Neural cell (in vitro differentiated cells): ENCODE data around the gene ADAR. TPM values are rescaled to one million over a fixed set of nuclear protein-coding genes. Genes with fewer than 3 reads are reported as not detected.
A peak's percentile ranks its signal among the peaks of the same experiment; 100 is the strongest.

Experiments used
- H2AFZ ChIP-seq: fragments of 200-600, 300-800 bp; sonication (generic), shearing (Covaris generic); 2 replicates; pipeline ENCODE4 v1.6.0; 2014; ENCODE audit warnings: low read depth, mild to moderate bottlenecking, antibody characterized with exemption, low read length, moderate library complexity
- H3F3A ChIP-seq: fragments of 200-600 bp; shearing (Covaris generic); 2 replicates; pipeline ENCODE4 v1.6.1; 2016; ENCODE audit warnings: mild to moderate bottlenecking, moderate library complexity, mixed read lengths, antibody characterized with exemption, low read length; ENCODE audit not compliant: insufficient read depth, poor library complexity, severe bottlenecking
- H3K27ac ChIP-seq: fragments of 200-600, 300-800 bp; sonication (generic), shearing (Covaris generic); 2 replicates; pipeline ENCODE4 v1.5.1; 2014; ENCODE audit warnings: mild to moderate bottlenecking, low read length, moderate library complexity
- H3K27me3 ChIP-seq: fragments of 300-800, 200-600 bp; sonication (generic), shearing (Covaris generic); 2 replicates; pipeline ENCODE4 v1.6.0; 2014; ENCODE audit warnings: mild to moderate bottlenecking, low read depth, low read length, moderate library complexity; ENCODE audit not compliant: insufficient read depth
- H3K36me3 ChIP-seq: fragments of 300-800, 200-600 bp; sonication (generic), shearing (Covaris generic); 2 replicates; pipeline ENCODE4 v1.5.1; 2014; ENCODE audit warnings: mild to moderate bottlenecking, antibody characterized with exemption, low read length, moderate library complexity; ENCODE audit not compliant: insufficient read depth
- H3K4me2 ChIP-seq: fragments of 300-800, 200-600 bp; sonication (generic), shearing (Covaris generic); 2 replicates; pipeline ENCODE4 v1.6.0; 2014; ENCODE audit warnings: mild to moderate bottlenecking, low read length
- H3K4me3 ChIP-seq: fragments of 300-800, 200-600 bp; sonication (generic), shearing (Covaris generic); 2 replicates; pipeline ENCODE4 v1.5.1; 2014; ENCODE audit warnings: mild to moderate bottlenecking, low read length, moderate library complexity
- H3K79me2 ChIP-seq: fragments of 200-600 bp; shearing (Covaris generic); replicated peaks from 2 replicates; pipeline ENCODE4 v1.6.0; 2014; ENCODE audit warnings: mild to moderate bottlenecking, low read length, moderate library complexity; ENCODE audit not compliant: insufficient read depth
- H3K9ac ChIP-seq: fragments of 300-800, 200-600 bp; sonication (generic), shearing (Covaris generic); 2 replicates; pipeline ENCODE4 v1.6.1; 2016; ENCODE audit warnings: mild to moderate bottlenecking, low read length, mixed read lengths
- H3K9me2 ChIP-seq: fragments of 200-600 bp; shearing (Covaris generic); 2 replicates; pipeline ENCODE4 v1.6.1; 2016; ENCODE audit warnings: mild to moderate bottlenecking, low read length, mixed read lengths; ENCODE audit not compliant: insufficient read depth
- H3K9me3 ChIP-seq: fragments of 200-600, 300-800 bp; sonication (generic), shearing (Covaris generic); 2 replicates; pipeline ENCODE4 v1.6.1; 2016; ENCODE audit warnings: mild to moderate bottlenecking, mixed run types, low read length, moderate library complexity, mixed read lengths
- H4K20me1 ChIP-seq: fragments of 200-600 bp; shearing (Covaris generic); 2 replicates; pipeline ENCODE4 v1.6.1; 2016; ENCODE audit warnings: mild to moderate bottlenecking, mixed run types; ENCODE audit not compliant: insufficient read depth
- CTCF ChIP-seq: fragments of 450-650 bp; IDR thresholded peaks from 2 replicates; pipeline ENCODE4 v1.5.1; 2014; ENCODE audit warnings: antibody characterized with exemption, mild to moderate bottlenecking, moderate library complexity; ENCODE audit not compliant: poor library complexity, severe bottlenecking
- EP300 ChIP-seq: fragments of 450-650 bp; conservative IDR thresholded peaks from 2 replicates; pipeline ENCODE4 v1.6.1; 2014; ENCODE audit warnings: antibody characterized with exemption, mild to moderate bottlenecking, moderate library complexity; ENCODE audit not compliant: poor library complexity, severe bottlenecking
- EZH2 ChIP-seq: fragments of 200-600, 300-800 bp; shearing (Covaris generic), sonication (generic); IDR thresholded peaks from 2 replicates; pipeline ENCODE4 v1.6.1; 2014; ENCODE audit warnings: antibody characterized with exemption, low read length, borderline replicate concordance, mild to moderate bottlenecking; ENCODE audit not compliant: insufficient read depth, poor library complexity, severe bottlenecking
- MXI1 ChIP-seq: fragments of 450-650 bp; conservative IDR thresholded peaks from 2 replicates; pipeline ENCODE4 v1.6.1; 2014; ENCODE audit warnings: antibody characterized with exemption, mild to moderate bottlenecking; ENCODE audit not compliant: poor library complexity, severe bottlenecking
- POLR2AphosphoS5 ChIP-seq: IDR thresholded peaks from 2 replicates; pipeline ENCODE4 v1.6.1; 2012
- RAD21 ChIP-seq: fragments of 450-650 bp; conservative IDR thresholded peaks from 2 replicates; pipeline ENCODE4 v1.6.1; 2014; ENCODE audit warnings: antibody characterized with exemption, mild to moderate bottlenecking, moderate library complexity
- REST ChIP-seq: IDR thresholded peaks from 2 replicates; pipeline ENCODE4 v1.6.1; 2012; ENCODE audit warnings: borderline replicate concordance
- SMC3 ChIP-seq: fragments of 450-650 bp; conservative IDR thresholded peaks from 2 replicates; pipeline ENCODE4 v1.6.1; 2014; ENCODE audit warnings: antibody characterized with exemption, mild to moderate bottlenecking, moderate library complexity; ENCODE audit not compliant: poor library complexity
- TAF1 ChIP-seq: IDR thresholded peaks from 2 replicates; pipeline ENCODE4 v1.6.1; 2012; ENCODE audit warnings: low read depth
- polyA plus RNA-seq: library from polyadenylated mRNA; depleted of rRNA; stranded (reverse); fragments of >200 nt; gene quantifications from 2 replicates; pipeline ENCODE4 v1.2.3, GENCODE V29; 2014

Gene ADAR
- polyA plus RNA-seq, 1 donor from 2014 or later = 51.4 TPM

GRCh38 chr1:154557248-154557938 lies 50.6 kb downstream of the ADAR start:
- no peaks in the 10 kb centered on the region for H3K27me3 ChIP-seq
- peak overlapping the region; percentile 86 for H3K9ac ChIP-seq
- TF ChIP-seq RAD21 (no peak), SMC3 (peak; percentile 10), MXI1 (no peak), TAF1 (no peak), EP300 (no peak)
- peaks cover 5% of the 10 kb centered on the region for H3K36me3 ChIP-seq
- peaks cover 27% of the 10 kb centered on the region for H3K79me2 ChIP-seq
- H4K20me1 ChIP-seq = no peaks in the 10 kb centered on the region
- peak overlapping the region; percentile 99 for H3K4me2 ChIP-seq
- no peaks in the 10 kb centered on the region for H3F3A ChIP-seq
- peak overlapping the region; percentile 65 for H3K27ac ChIP-seq
- no peaks in the 10 kb centered on the region for H3K9me3 ChIP-seq
- H3K9me2 ChIP-seq = no peaks in the 10 kb centered on the region
- peak overlapping the region; percentile 33 for H2AFZ ChIP-seq
- peak overlapping the region; percentile 97 for H3K4me3 ChIP-seq

- H4K20me1 ChIP-seq = no peaks in the 10 kb centered on the region
- peak overlapping the region; percentile 97 for H3K4me3 ChIP-seq
- H3K27ac ChIP-seq = no peak overlapping the region
- H3K79me2 ChIP-seq = peaks cover 27% of the 10 kb centered on the region
- H3K9me2 ChIP-seq = no peaks in the 10 kb centered on the region
- no peaks in the 10 kb centered on the region for H3K9me3 ChIP-seq
- H3K9ac ChIP-seq = peak overlapping the region; percentile 86
- no peak overlapping the region for H2AFZ ChIP-seq
- H3K27me3 ChIP-seq = no peaks in the 10 kb centered on the region
- TF ChIP-seq REST (no peak), RAD21 (no peak), MXI1 (no peak), TAF1 (no peak)
- peak overlapping the region; percentile 99 for H3K4me2 ChIP-seq
- no peaks in the 10 kb centered on the region for H3F3A ChIP-seq
- peaks cover 5% of the 10 kb centered on the region for H3K36me3 ChIP-seq
Measured at GRCh38 chr1:154556422-154556821, 51.6 kb downstream of the ADAR start.

- H3K9me3 ChIP-seq = no peaks in the 10 kb centered on the region
- no peak overlapping the region for H3K9ac ChIP-seq
- peaks cover 27% of the 10 kb centered on the region for H3K79me2 ChIP-seq
- H3K36me3 ChIP-seq = peaks cover 5% of the 10 kb centered on the region
- H2AFZ ChIP-seq = no peak overlapping the region
- no peak overlapping the region for H3K4me2 ChIP-seq
- H3F3A ChIP-seq = no peaks in the 10 kb centered on the region
- no peaks in the 10 kb centered on the region for H4K20me1 ChIP-seq
- H3K4me3 ChIP-seq = no peak overlapping the region
- H3K9me2 ChIP-seq = no peaks in the 10 kb centered on the region
- H3K27ac ChIP-seq = no peak overlapping the region
- no peak for TF ChIP-seq TAF1
- TF ChIP-seq MXI1 = no peak
- TF ChIP-seq RAD21 = no peak
- no peak for TF ChIP-seq POLR2AphosphoS5
- no peak for TF ChIP-seq SMC3
- no peak for TF ChIP-seq REST
- no peak for TF ChIP-seq EP300
- TF ChIP-seq EZH2 = no peak
- TF ChIP-seq CTCF = no peak
- no peaks in the 10 kb centered on the region for H3K27me3 ChIP-seq
Measured at GRCh38 chr1:154553056-154554030, 54.6 kb downstream of the ADAR start.
